GM23338 (cell line): ENCODE results near the gene S100A3. TPM values are rescaled to one million over a fixed set of nuclear protein-coding genes. Genes with fewer than 3 reads are reported as not detected.

Experiments
- ATAC-seq: fragments of 200-7000 bp; cut with Tn5 transposase; 3 replicates; pipeline ENCODE4 v1.9.1; 2020
- DNase-seq: peaks from one replicate; pipeline ENCODE4 v3.0.0-alpha.2; 2015; ENCODE audit warnings: low spot score
- H2AFZ ChIP-seq: fragments of 200-600 bp; sonication (generic); 2 replicates; pipeline ENCODE4 v1.8.0; 2016; ENCODE audit warnings: antibody characterized with exemption, mild to moderate bottlenecking, moderate library complexity
- H3F3A ChIP-seq: fragments of 200-600 bp; sonication (generic); replicated peaks from 2 replicates; pipeline ENCODE4 v1.8.0; 2017; ENCODE audit warnings: antibody characterized with exemption, mixed run types, low read depth
- H3K27ac ChIP-seq: fragments of 200-600 bp; sonication (generic); 2 replicates; pipeline ENCODE4 v1.6.1; 2016; ENCODE audit warnings: low read depth
- H3K27me3 ChIP-seq: fragments of 200-600 bp; sonication (generic); 2 replicates; pipeline ENCODE4 v1.8.0; 2016; ENCODE audit warnings: mild to moderate bottlenecking, mixed run types, moderate library complexity; ENCODE audit not compliant: insufficient read depth
- H3K36me3 ChIP-seq: fragments of 200-600 bp; sonication (generic); 2 replicates; pipeline ENCODE4 v1.8.0; 2016; ENCODE audit warnings: mild to moderate bottlenecking; ENCODE audit not compliant: insufficient read depth
- H3K4me1 ChIP-seq: fragments of 200-600 bp; sonication (generic); 2 replicates; pipeline ENCODE4 v1.8.0; 2016; ENCODE audit warnings: mild to moderate bottlenecking, moderate library complexity; ENCODE audit not compliant: insufficient read depth
- H3K4me2 ChIP-seq: fragments of 200-600 bp; sonication (generic); 2 replicates; pipeline ENCODE4 v1.7.1; 2017; ENCODE audit warnings: mixed run types
- H3K4me3 ChIP-seq: fragments of 200-600 bp; sonication (generic); 2 replicates; pipeline ENCODE4 v1.6.1; 2016; ENCODE audit warnings: mixed run types
- H3K79me2 ChIP-seq: fragments of 200-600 bp; sonication (generic); replicated peaks from 2 replicates; pipeline ENCODE4 v1.8.0; 2017; ENCODE audit warnings: mild to moderate bottlenecking; ENCODE audit not compliant: insufficient read depth
- H3K9me2 ChIP-seq: fragments of 200-600 bp; sonication (generic); 2 replicates; pipeline ENCODE4 v1.8.0; 2017; ENCODE audit not compliant: insufficient read depth
- H4K20me1 ChIP-seq: fragments of 200-600 bp; sonication (generic); replicated peaks from 2 replicates; pipeline ENCODE4 v1.8.0; 2017; ENCODE audit warnings: mild to moderate bottlenecking; ENCODE audit not compliant: insufficient read depth
- H3K27ac Mint-ChIP-seq: 2 replicates; pipeline ENCODE4 v1.8.0; 2020; ENCODE audit warnings: inconsistent platforms, mild to moderate bottlenecking, moderate library complexity, mixed read lengths
- H3K27me3 Mint-ChIP-seq: 3 replicates; pipeline ENCODE4 v1.8.0; 2022; ENCODE audit warnings: low read depth, mild to moderate bottlenecking, moderate library complexity, mixed read lengths, inconsistent platforms; ENCODE audit not compliant: insufficient read depth, poor library complexity
- H3K36me3 Mint-ChIP-seq: 3 replicates; pipeline ENCODE4 v1.8.0; 2021; ENCODE audit warnings: low read depth, mild to moderate bottlenecking, inconsistent platforms, moderate library complexity, mixed read lengths
- H3K4me1 Mint-ChIP-seq: 3 replicates; pipeline ENCODE4 v1.8.0; 2020; ENCODE audit warnings: mild to moderate bottlenecking, inconsistent platforms, mixed read lengths
- H3K4me3 Mint-ChIP-seq: 3 replicates; pipeline ENCODE4 v1.8.0; 2021; ENCODE audit warnings: moderate library complexity, mild to moderate bottlenecking, inconsistent platforms, mixed read lengths
- H3K9me3 Mint-ChIP-seq: 3 replicates; pipeline ENCODE4 v1.8.0; 2020; ENCODE audit warnings: moderate library complexity, mild to moderate bottlenecking, inconsistent platforms, mixed read lengths
- CREB1 ChIP-seq: fragments of 250-450 bp; sonication (Bioruptor Pico); IDR thresholded peaks from 2 replicates; pipeline ENCODE4 v1.5.0; 2020; ENCODE audit warnings: low read depth, mild to moderate bottlenecking, moderate library complexity
- CTCF ChIP-seq, 2 experiments: fragments of 200-600 bp in 1 of 2; sonication (generic) in 1 of 2; conservative IDR thresholded peaks; 2 replicates each; pipeline versions ENCODE4 v1.5.1 to v1.6.1; 2016 to 2017; ENCODE audit warnings: antibody characterized with exemption in 2 of 2, low read depth in 2 of 2, mild to moderate bottlenecking in 2 of 2, moderate library complexity in 1 of 2
- EZH2 ChIP-seq: fragments of 200-600 bp; sonication (generic); IDR thresholded peaks from one replicate; pipeline ENCODE4 v1.8.0; 2017; ENCODE audit warnings: antibody characterized with exemption, mild to moderate bottlenecking, low read depth; ENCODE audit not compliant: unreplicated experiment
- EZH2phosphoT487 ChIP-seq: fragments of 200-600 bp; sonication (generic); IDR thresholded peaks from one replicate; pipeline ENCODE4 v1.8.1; 2018; ENCODE audit warnings: antibody characterized with exemption; ENCODE audit not compliant: unreplicated experiment
- JUNB ChIP-seq: IDR thresholded peaks from one replicate; pipeline ENCODE4 v1.6.1; 2016; ENCODE audit warnings: antibody characterized with exemption; ENCODE audit not compliant: unreplicated experiment
- NANOG ChIP-seq: IDR thresholded peaks from 2 replicates; pipeline ENCODE4 v1.6.1; 2016; ENCODE audit warnings: antibody characterized with exemption, borderline replicate concordance
- POLR2AphosphoS5 ChIP-seq: IDR thresholded peaks from 2 replicates; pipeline ENCODE4 v1.6.1; 2016; ENCODE audit warnings: antibody characterized with exemption, low read depth
- REST ChIP-seq: IDR thresholded peaks from one replicate; pipeline ENCODE4 v1.6.1; 2018; ENCODE audit warnings: antibody characterized with exemption; ENCODE audit not compliant: unreplicated experiment
- STAT1 ChIP-seq: IDR thresholded peaks from one replicate; pipeline ENCODE4 v1.6.1; 2016; ENCODE audit warnings: antibody characterized with exemption; ENCODE audit not compliant: unreplicated experiment
- ZNF114 ChIP-seq: fragments of 250-450 bp; sonication (Bioruptor Pico); IDR thresholded peaks from 2 replicates; pipeline ENCODE4 v1.5.0; 2020; ENCODE audit warnings: mild to moderate bottlenecking, moderate library complexity
- ZNF331 ChIP-seq: fragments of 250-450 bp; sonication (Bioruptor Pico); IDR thresholded peaks from 2 replicates; pipeline ENCODE4 v1.5.0; 2020; ENCODE audit warnings: low read depth, mild to moderate bottlenecking, moderate library complexity
- polyA plus RNA-seq: library from polyadenylated mRNA; unstranded; fragments of >200 nt; fragmentation: Nextera tagmentation; extraction: Ambion mirVana; gene quantifications from 2 replicates; pipeline ENCODE4 v1.2.1, GENCODE V29; 2016
- total RNA-seq: library from RNA; depleted of rRNA; stranded (reverse); fragments of >200 nt; shearing (Covaris generic); gene quantifications from 2 replicates; pipeline ENCODE4 v1.2.3, GENCODE V29; 2014
- TF ChIP-seq, protein P1 (sequence below): IDR thresholded peaks from 2 replicates; pipeline ENCODE4 v1.6.1; 2016; ENCODE audit warnings: antibody characterized with exemption

Gene S100A3
- total and polyA plus RNA-seq, 2 experiments from 2014 or later, result not detected

DNA sequence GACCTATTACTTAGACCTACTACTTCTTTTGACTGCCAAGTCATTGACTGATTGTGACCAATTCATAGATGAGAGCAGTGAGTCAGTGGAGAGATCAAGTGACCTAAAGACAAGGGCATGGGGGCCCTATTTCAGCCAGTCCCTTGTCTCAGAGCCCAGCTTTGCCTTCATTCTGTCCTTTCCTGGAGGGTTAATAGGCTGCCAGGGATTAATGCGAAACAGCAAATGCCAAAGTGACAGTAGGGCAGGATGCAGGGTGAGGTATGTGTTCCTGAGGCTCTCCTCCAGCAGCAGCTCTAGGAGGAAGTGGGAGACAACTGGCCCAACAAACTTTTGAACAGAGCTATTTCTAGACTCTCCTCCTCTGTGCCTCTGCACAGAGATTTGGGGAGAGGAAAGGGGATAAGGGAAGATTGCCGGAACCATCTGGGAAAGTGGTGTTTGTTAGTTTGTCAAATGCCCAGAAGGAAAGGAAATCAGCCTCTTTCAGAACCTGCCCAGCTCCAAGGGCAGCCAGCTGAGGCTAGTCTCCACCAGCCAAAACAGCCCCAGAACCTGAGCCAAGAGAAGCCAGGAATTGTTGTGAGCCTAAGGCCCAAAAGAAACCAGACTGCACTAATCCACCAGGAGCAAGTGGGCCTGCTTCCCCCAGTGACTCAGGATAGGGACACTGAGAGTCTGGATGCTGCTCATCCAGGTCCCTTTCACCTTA, 4.9 kb upstream of the S100A3 start (continued):
- TF ChIP-seq REST (no peak), JUNB (no peak), ZNF114 (CRISPR knock-in tag) (no peak), POLR2AphosphoS5 (no peak), CREB1 (CRISPR knock-in tag) (no peak), STAT1 (no peak)
- TF ChIP-seq, protein P1, sequence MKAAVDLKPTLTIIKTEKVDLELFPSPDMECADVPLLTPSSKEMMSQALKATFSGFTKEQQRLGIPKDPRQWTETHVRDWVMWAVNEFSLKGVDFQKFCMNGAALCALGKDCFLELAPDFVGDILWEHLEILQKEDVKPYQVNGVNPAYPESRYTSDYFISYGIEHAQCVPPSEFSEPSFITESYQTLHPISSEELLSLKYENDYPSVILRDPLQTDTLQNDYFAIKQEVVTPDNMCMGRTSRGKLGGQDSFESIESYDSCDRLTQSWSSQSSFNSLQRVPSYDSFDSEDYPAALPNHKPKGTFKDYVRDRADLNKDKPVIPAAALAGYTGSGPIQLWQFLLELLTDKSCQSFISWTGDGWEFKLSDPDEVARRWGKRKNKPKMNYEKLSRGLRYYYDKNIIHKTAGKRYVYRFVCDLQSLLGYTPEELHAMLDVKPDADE, result no peak

GRCh38 chr1:153553096-153553495, 4.0 kb upstream of the S100A3 start:
- Histone ChIP-seq H3K4me2 (no peak overlapping the region), H4K20me1 (no peaks in the 10 kb centered on the region), H3K27me3 (no peaks in the 10 kb centered on the region), H3K9me2 (no peaks in the 10 kb centered on the region), H3F3A (no peaks in the 10 kb centered on the region), H3K4me1 (no peaks in the 10 kb centered on the region), H3K27ac (no peak overlapping the region), H3K79me2 (no peaks in the 10 kb centered on the region), H3K36me3 (no peaks in the 10 kb centered on the region), H2AFZ (no peak overlapping the region), H3K4me3 (no peak overlapping the region)
- Mint-ChIP-seq H3K9me3 (no peaks in the 10 kb centered on the region), H3K27me3 (peaks cover 16% of the 10 kb centered on the region), H3K27ac (no peak overlapping the region), H3K36me3 (no peaks in the 10 kb centered on the region), H3K4me1 (peaks cover 31% of the 10 kb centered on the region), H3K4me3 (no peak overlapping the region)
- ATAC-seq (no peak), DNase-seq (no peak)
- no peak for TF ChIP-seq JUNB
- TF ChIP-seq, protein P1, result no peak
- no peak for TF ChIP-seq ZNF331 (CRISPR knock-in tag)
- TF ChIP-seq NANOG, result no peak
- no peak for TF ChIP-seq REST
- TF ChIP-seq EZH2phosphoT487, result no peak
- no peak for TF ChIP-seq EZH2
- TF ChIP-seq CTCF (conservative IDR thresholded peaks at IDR 0.05; ENCODE audit: low read depth in 2 of 2), result no peak
- TF ChIP-seq POLR2AphosphoS5, result no peak
